Natural killer cell (primary cell): Measurements from ENCODE around the gene HAGHL. TPM values are rescaled to one million over a fixed set of nuclear protein-coding genes. Genes with fewer than 3 reads are reported as not detected.

Experiments used
- ATAC-seq, 3 donors: fragments of 150-1000 bp in 2 of 3; fragments of 200-7000 bp in 1 of 3; cut with Tn5 transposase; 1 replicate in 1 of 3; 2 replicates in 2 of 3; pipeline ENCODE4 v1.10.0; 2021; ENCODE audit warnings: mild to moderate bottlenecking in 2 of 3, moderate library complexity in 2 of 3
- DNase-seq, 2 donors: peaks; one replicate each; pipeline versions ENCODE4 v3.0.0 to v3.0.0-alpha.2; 2013 to 2021; ENCODE audit warnings: mixed read lengths in 1 of 2
- H3K27ac ChIP-seq: one replicate; pipeline ENCODE4 v1.5.1; 2013; ENCODE audit warnings: mild to moderate bottlenecking, low read length
- H3K27me3 ChIP-seq: one replicate; pipeline ENCODE4 v1.6.1; 2013; ENCODE audit warnings: low read length; ENCODE audit not compliant: control insufficient read depth, insufficient read depth
- H3K36me3 ChIP-seq: one replicate; pipeline ENCODE4 v1.6.1; 2013; ENCODE audit warnings: low read length; ENCODE audit not compliant: control insufficient read depth, insufficient read depth
- H3K4me1 ChIP-seq: one replicate; pipeline ENCODE4 v1.6.1; 2013; ENCODE audit warnings: low read length; ENCODE audit not compliant: control insufficient read depth, insufficient read depth
- H3K4me3 ChIP-seq: one replicate; pipeline ENCODE4 v1.5.1; 2013; ENCODE audit warnings: low read length
- H3K9me3 ChIP-seq: one replicate; pipeline ENCODE4 v1.6.1; 2013; ENCODE audit warnings: low read length; ENCODE audit not compliant: control insufficient read depth, insufficient read depth
- H3K27ac Mint-ChIP-seq, 2 donors: one replicate each; pipeline ENCODE4 v1.8.0; 2022; ENCODE audit warnings: mild to moderate bottlenecking in 2 of 2, mixed read lengths in 2 of 2, moderate library complexity in 1 of 2
- H3K27me3 Mint-ChIP-seq, 2 donors: one replicate each; pipeline ENCODE4 v1.8.0; 2022; ENCODE audit warnings: low read depth in 2 of 2, mixed read lengths in 2 of 2
- H3K36me3 Mint-ChIP-seq: one replicate; pipeline ENCODE4 v1.8.0; 2022; ENCODE audit warnings: mixed read lengths
- H3K4me1 Mint-ChIP-seq, 2 donors: one replicate each; pipeline ENCODE4 v1.8.0; 2022; ENCODE audit warnings: mixed read lengths in 2 of 2
- H3K4me3 Mint-ChIP-seq: one replicate; pipeline ENCODE4 v1.8.0; 2022; ENCODE audit warnings: mild to moderate bottlenecking, moderate library complexity, mixed read lengths
- H3K9me3 Mint-ChIP-seq, 2 donors: one replicate each; pipeline ENCODE4 v1.8.0; 2022; ENCODE audit warnings: mixed read lengths in 2 of 2
- CTCF ChIP-seq: fragments of 200-600 bp; IDR thresholded peaks from one replicate; pipeline ENCODE4 v1.8.0; 2022; ENCODE audit warnings: antibody characterized with exemption
- WGBS: methylation state at CpG from one replicate; pipeline ENCODE4 v1.1.7; 2013; ENCODE audit warnings: missing lambda C conversion rate; ENCODE audit not compliant: insufficient coverage; 5-methylcytosine and 5-hydroxymethylcytosine counted together
- intact Hi-C: fragments of 100-400 bp; cut with micrococcal nuclease; formaldehyde crosslinking; loops from one replicate; pipeline ENCODE4 v1.14.2; 2022
- total RNA-seq, 4 donors: library from RNA; stranded (reverse); fragments of 120-200 nt in 1 of 4; gene quantifications; one replicate each; pipeline versions ENCODE4 v1.2.3 to v1.2.4, GENCODE V29; 2013 to 2022

HAGHL gene
- total RNA-seq, 3 donors from 2014 or later (not counting 1 experiment from before 2014, with no cell fraction given) = 13.5 to 21.5 (median 15.7) TPM

GRCh38 chr16:678858-679813 is 47.8 kb upstream of the HAGHL start:
- Mint-ChIP-seq H3K4me1 (peaks cover 0 to 31% of the 10 kb centered on the region in 2 donors), H3K4me3 (peak overlapping the region; percentile 85), H3K27me3 (no peaks in the 10 kb centered on the region)

GRCh38 chr16:679814-680624 is 46.9 kb upstream of the HAGHL start, which contains the start of gene STUB1:
TSS of gene STUB1 (plus strand) at chr16:680410. CDS start at chr16:680526, 116 bp downstream.
- intact Hi-C loops = no loop called here
- TF ChIP-seq CTCF = no peak
- peaks cover 60% of the 10 kb centered on the region for H3K4me1 ChIP-seq
- H3K4me1 Mint-ChIP-seq = peaks cover 0 to 34% of the 10 kb centered on the region in 2 donors
- H3K4me3 Mint-ChIP-seq = peak within 1 kb of the TSS; percentile 85
- no peaks in the 10 kb centered on the region for H3K9me3 Mint-ChIP-seq
- peaks cover 3% of the 10 kb centered on the region for H3K27me3 ChIP-seq
- no peaks in the 10 kb centered on the region for H3K36me3 Mint-ChIP-seq
- DNase-seq = peak; percentile 83 to 92
- no peaks in the 10 kb centered on the region for H3K9me3 ChIP-seq
- peak within 1 kb of the TSS; percentile 78 for H3K27ac ChIP-seq
- peak; percentile 66 to 87 (median 70) for ATAC-seq
- H3K27me3 Mint-ChIP-seq = no peaks in the 10 kb centered on the region
- peak within 1 kb of the TSS; percentile 71 for H3K4me3 ChIP-seq
- H3K36me3 ChIP-seq = peaks cover 17% of the 10 kb centered on the region
- peak within 1 kb of the TSS; percentile 67 to 75 for H3K27ac Mint-ChIP-seq
- under 1% methylated on average over 89 of the region's 91 CpGs for WGBS

More at GRCh38 chr16:678858-679813, 47.8 kb upstream of the HAGHL start:
- DNase-seq = peak in 1 of 2 donors; percentile 65
- H3K9me3 Mint-ChIP-seq = no peaks in the 10 kb centered on the region
- peaks cover 3% of the 10 kb centered on the region for H3K27me3 ChIP-seq
- H3K36me3 ChIP-seq = peaks cover 17% of the 10 kb centered on the region
- no peaks in the 10 kb centered on the region for H3K9me3 ChIP-seq
- H3K36me3 Mint-ChIP-seq = no peaks in the 10 kb centered on the region
- H3K4me1 ChIP-seq = peaks cover 58% of the 10 kb centered on the region
- H3K27ac Mint-ChIP-seq = peak overlapping the region; percentile 61 to 75
- peak in 2 of 3 donors; percentile 6 to 9 for ATAC-seq
- H3K4me3 ChIP-seq = peak overlapping the region; percentile 42
- intact Hi-C loops = no loop called here
- 24% methylated on average over 52 of the region's 52 CpGs for WGBS
- no peak for TF ChIP-seq CTCF
- H3K27ac ChIP-seq = peak overlapping the region; percentile 31

- Histone ChIP-seq H3K27me3 (no peaks in the 10 kb centered on the region), H3K27ac (peak overlapping the region; percentile 63), H3K36me3 (peaks cover 17% of the 10 kb centered on the region), H3K4me1 (peaks cover 62% of the 10 kb centered on the region), H3K9me3 (no peaks in the 10 kb centered on the region), H3K4me3 (peak overlapping the region; percentile 71)
- under 1% methylated on average over 38 of the region's 38 CpGs for WGBS
- Mint-ChIP-seq H3K27ac (peak overlapping the region; percentile 67 to 75), H3K4me3 (peak overlapping the region; percentile 85), H3K27me3 (no peaks in the 10 kb centered on the region), H3K9me3 (no peaks in the 10 kb centered on the region), H3K4me1 (peaks cover 0 to 30% of the 10 kb centered on the region in 2 donors), H3K36me3 (no peaks in the 10 kb centered on the region)
- intact Hi-C loops = no loop called here
- TF ChIP-seq CTCF = no peak
- DNase-seq (no peak), ATAC-seq (no peak)
Measured at GRCh38 chr16:680625-680945, 46.3 kb upstream of the HAGHL start.
